HCT116 (cell line): Measurements from ENCODE around the gene TMEM11. TPM values are rescaled to one million over a fixed set of nuclear protein-coding genes. Genes with fewer than 3 reads are reported as not detected.

Source experiments
- ATAC-seq: fragments of 200-7000 bp; cut with Tn5 transposase; 2 replicates; pipeline ENCODE4 v1.9.1; 2020; ENCODE audit warnings: mild to moderate bottlenecking, moderate library complexity
- BruUV-seq: library from RNA; stranded (reverse); fragments of 400-500 nt; replicated peaks from 2 replicates; lab custom pipeline; 2021; lab: Mats Ljungman, UMichigan
- CTCF ChIA-PET: fragments of 300-600 bp; sonication (Branson Sonifier 250); formaldehyde crosslinking; loops from one replicate; lab custom pipeline; 2021; ENCODE audit warnings: antibody characterized with exemption; lab: Charles Lee
- POLR2A ChIA-PET: fragments of 300-600, 350-600 bp; sonication (Branson Sonifier 250); formaldehyde crosslinking; loops from one replicate; lab custom pipeline; 2021; ENCODE audit warnings: antibody characterized with exemption; lab: Charles Lee
- RAD21 ChIA-PET, 2 experiments: fragments of 300-600 bp; sonication (Branson Sonifier 250); formaldehyde crosslinking; loops; one replicate each; lab custom pipeline; 2023; ENCODE audit warnings: low total read pairs in 2 of 2; ENCODE audit not compliant: uncharacterized antibody in 2 of 2, unreplicated experiment in 2 of 2, low non-redundant PET in 1 of 2; lab: Charles Lee
- DNase-seq: peaks from one replicate; pipeline ENCODE4 v3.0.0-alpha.2; 2010; ENCODE audit warnings: low read depth, low spot score
- H2AFZ ChIP-seq: fragments of 200-600 bp; shearing (Covaris generic), sonication (generic); 2 replicates; pipeline ENCODE4 v1.6.1; 2017; ENCODE audit warnings: low read depth, mixed run types, mixed read lengths, antibody characterized with exemption, low read length; ENCODE audit not compliant: poor library complexity, severe bottlenecking
- H3K27ac ChIP-seq: 2 replicates; pipeline ENCODE4 v1.5.1; 2012; ENCODE audit warnings: low read depth, low read length
- H3K27me3 ChIP-seq: fragments of 200-600 bp; sonication (generic); 2 replicates; pipeline ENCODE4 v1.6.1; 2016; ENCODE audit warnings: mixed run types, low read length, mixed read lengths; ENCODE audit not compliant: insufficient read depth
- H3K36me3 ChIP-seq, 2 experiments: fragments of 200-500 bp in 1 of 2; fragments of 200-600 bp in 1 of 2; sonication (Bioruptor generic) in 1 of 2; sonication (generic) in 1 of 2; 2 replicates each; pipeline versions ENCODE4 v1.5.1 to v1.6.1; 2014 to 2016; ENCODE audit warnings: low read length in 2 of 2, inconsistent platforms in 1 of 2, mixed read lengths in 1 of 2, mixed run types in 1 of 2; ENCODE audit not compliant: insufficient read depth in 2 of 2, control insufficient read depth in 1 of 2
- H3K4me1 ChIP-seq, 2 experiments: fragments of 200-600 bp in 1 of 2; sonication (generic) in 1 of 2; 2 replicates each; pipeline versions ENCODE4 v1.5.1 to v1.6.1; 2012 to 2017; ENCODE audit warnings: low read length in 2 of 2, inconsistent platforms in 1 of 2, mild to moderate bottlenecking in 1 of 2, mixed read lengths in 1 of 2, mixed run types in 1 of 2, moderate library complexity in 1 of 2; ENCODE audit not compliant: insufficient read depth in 2 of 2, control insufficient read depth in 1 of 2
- H3K4me2 ChIP-seq: fragments of 200-600 bp; sonication (generic); 2 replicates; pipeline ENCODE4 v1.6.1; 2017; ENCODE audit warnings: mixed run types, low read length, mixed read lengths
- H3K4me3 ChIP-seq, 2 experiments: fragments of 200-600 bp in 1 of 2; sonication (generic) in 1 of 2; replicated peaks in 1 of 2; 2 replicates each; pipeline ENCODE4 v1.5.1; 2011 to 2016; ENCODE audit warnings: low read length in 2 of 2, control low read depth in 1 of 2, low read depth in 1 of 2, mild to moderate bottlenecking in 1 of 2, mixed read lengths in 1 of 2, mixed run types in 1 of 2
- H3K79me2 ChIP-seq: fragments of 200-600 bp; sonication (generic); 2 replicates; pipeline ENCODE4 v1.6.1; 2017; ENCODE audit warnings: mild to moderate bottlenecking, mixed run types, low read length, moderate library complexity, mixed read lengths; ENCODE audit not compliant: insufficient read depth
- H3K9ac ChIP-seq: fragments of 200-600 bp; sonication (generic); 2 replicates; pipeline ENCODE4 v1.6.1; 2016; ENCODE audit warnings: low read length, mixed read lengths
- H3K9me2 ChIP-seq: fragments of 200-600 bp; sonication (generic), shearing (Covaris generic); 2 replicates; pipeline ENCODE4 v1.6.1; 2017; ENCODE audit warnings: mixed run types, mild to moderate bottlenecking, moderate library complexity; ENCODE audit not compliant: insufficient read depth
- H3K9me3 ChIP-seq, 2 experiments: fragments of 200-500 bp in 1 of 2; fragments of 200-600 bp in 1 of 2; sonication (Bioruptor generic) in 1 of 2; sonication (generic) in 1 of 2; 2 replicates each; pipeline ENCODE4 v1.6.1; 2014 to 2017; ENCODE audit warnings: low read length in 2 of 2, mixed read lengths in 2 of 2, inconsistent platforms in 1 of 2, low read depth in 1 of 2, mild to moderate bottlenecking in 1 of 2, mixed run types in 1 of 2, moderate library complexity in 1 of 2; ENCODE audit not compliant: control insufficient read depth in 1 of 2, insufficient read depth in 1 of 2
- H4K20me1 ChIP-seq: fragments of 200-600 bp; sonication (generic), shearing (Covaris generic); 2 replicates; pipeline ENCODE4 v1.6.1; 2017; ENCODE audit warnings: mixed run types, mild to moderate bottlenecking, moderate library complexity; ENCODE audit not compliant: insufficient read depth
- CBX3 ChIP-seq: IDR thresholded peaks from 2 replicates; pipeline ENCODE4 v1.6.1; 2012; ENCODE audit warnings: low read depth
- intact Hi-C: fragments of 100-400 bp; cut with micrococcal nuclease; formaldehyde crosslinking; loops from 2 replicates; pipeline ENCODE4 v1.10.0; 2022
- total RNA-seq: library from RNA; stranded (reverse); gene quantifications from one replicate; pipeline ENCODE4 v1.2.1, GENCODE V29; 2021; ENCODE audit not compliant: unreplicated experiment
- TF ChIP-seq, protein P1 (sequence below): IDR thresholded peaks from 2 replicates; pipeline ENCODE4 v1.6.1; 2012; ENCODE audit warnings: low read depth
- TF ChIP-seq, protein P2 (sequence below): IDR thresholded peaks from 2 replicates; pipeline ENCODE4 v1.6.1; 2011; ENCODE audit warnings: mild to moderate bottlenecking, low read length, moderate library complexity; ENCODE audit not compliant: insufficient replicate concordance; ENCODE audit errors: extremely low read depth

TMEM11 gene
- total RNA-seq, 1 experiment from 2014 or later: 31.0 TPM

GRCh38 chr17:21190078-21190477 lies 23.9 kb downstream of the TMEM11 start:
- Histone ChIP-seq H3K9ac (no peak overlapping the region), H3K4me2 (no peak overlapping the region), H3K9me2 (no peaks in the 10 kb centered on the region), H3K4me3 (no peak overlapping the region), H4K20me1 (no peaks in the 10 kb centered on the region), H3K27me3 (no peaks in the 10 kb centered on the region), H2AFZ (no peak overlapping the region), H3K4me1 (peaks cover 0 to 6% of the 10 kb centered on the region in 2 experiments; a peak in 1 of 4 replicates), H3K36me3 (no peaks in the 10 kb centered on the region), H3K27ac (no peak overlapping the region), H3K79me2 (no peaks in the 10 kb centered on the region), H3K9me3 (no peaks in the 10 kb centered on the region)
- CTCF ChIA-PET: no interaction called here
- RAD21 ChIA-PET: no interaction called here
- ATAC-seq (no peak), DNase-seq (no peak)
- BruUV-seq: no TSS peak
- POLR2A ChIA-PET: no interaction called here
- TF ChIP-seq, protein P1, sequence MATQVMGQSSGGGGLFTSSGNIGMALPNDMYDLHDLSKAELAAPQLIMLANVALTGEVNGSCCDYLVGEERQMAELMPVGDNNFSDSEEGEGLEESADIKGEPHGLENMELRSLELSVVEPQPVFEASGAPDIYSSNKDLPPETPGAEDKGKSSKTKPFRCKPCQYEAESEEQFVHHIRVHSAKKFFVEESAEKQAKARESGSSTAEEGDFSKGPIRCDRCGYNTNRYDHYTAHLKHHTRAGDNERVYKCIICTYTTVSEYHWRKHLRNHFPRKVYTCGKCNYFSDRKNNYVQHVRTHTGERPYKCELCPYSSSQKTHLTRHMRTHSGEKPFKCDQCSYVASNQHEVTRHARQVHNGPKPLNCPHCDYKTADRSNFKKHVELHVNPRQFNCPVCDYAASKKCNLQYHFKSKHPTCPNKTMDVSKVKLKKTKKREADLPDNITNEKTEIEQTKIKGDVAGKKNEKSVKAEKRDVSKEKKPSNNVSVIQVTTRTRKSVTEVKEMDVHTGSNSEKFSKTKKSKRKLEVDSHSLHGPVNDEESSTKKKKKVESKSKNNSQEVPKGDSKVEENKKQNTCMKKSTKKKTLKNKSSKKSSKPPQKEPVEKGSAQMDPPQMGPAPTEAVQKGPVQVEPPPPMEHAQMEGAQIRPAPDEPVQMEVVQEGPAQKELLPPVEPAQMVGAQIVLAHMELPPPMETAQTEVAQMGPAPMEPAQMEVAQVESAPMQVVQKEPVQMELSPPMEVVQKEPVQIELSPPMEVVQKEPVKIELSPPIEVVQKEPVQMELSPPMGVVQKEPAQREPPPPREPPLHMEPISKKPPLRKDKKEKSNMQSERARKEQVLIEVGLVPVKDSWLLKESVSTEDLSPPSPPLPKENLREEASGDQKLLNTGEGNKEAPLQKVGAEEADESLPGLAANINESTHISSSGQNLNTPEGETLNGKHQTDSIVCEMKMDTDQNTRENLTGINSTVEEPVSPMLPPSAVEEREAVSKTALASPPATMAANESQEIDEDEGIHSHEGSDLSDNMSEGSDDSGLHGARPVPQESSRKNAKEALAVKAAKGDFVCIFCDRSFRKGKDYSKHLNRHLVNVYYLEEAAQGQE: no peak
- TF ChIP-seq CBX3: no peak
- TF ChIP-seq, protein P2, sequence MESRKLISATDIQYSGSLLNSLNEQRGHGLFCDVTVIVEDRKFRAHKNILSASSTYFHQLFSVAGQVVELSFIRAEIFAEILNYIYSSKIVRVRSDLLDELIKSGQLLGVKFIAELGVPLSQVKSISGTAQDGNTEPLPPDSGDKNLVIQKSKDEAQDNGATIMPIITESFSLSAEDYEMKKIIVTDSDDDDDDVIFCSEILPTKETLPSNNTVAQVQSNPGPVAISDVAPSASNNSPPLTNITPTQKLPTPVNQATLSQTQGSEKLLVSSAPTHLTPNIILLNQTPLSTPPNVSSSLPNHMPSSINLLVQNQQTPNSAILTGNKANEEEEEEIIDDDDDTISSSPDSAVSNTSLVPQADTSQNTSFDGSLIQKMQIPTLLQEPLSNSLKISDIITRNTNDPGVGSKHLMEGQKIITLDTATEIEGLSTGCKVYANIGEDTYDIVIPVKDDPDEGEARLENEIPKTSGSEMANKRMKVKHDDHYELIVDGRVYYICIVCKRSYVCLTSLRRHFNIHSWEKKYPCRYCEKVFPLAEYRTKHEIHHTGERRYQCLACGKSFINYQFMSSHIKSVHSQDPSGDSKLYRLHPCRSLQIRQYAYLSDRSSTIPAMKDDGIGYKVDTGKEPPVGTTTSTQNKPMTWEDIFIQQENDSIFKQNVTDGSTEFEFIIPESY: no peak
- intact Hi-C loops: no loop called here
